Measurements from ENCODE around the gene CRBN. TPM values are rescaled to one million over a fixed set of nuclear protein-coding genes. Genes with fewer than 3 reads are reported as not detected.

CRBN gene
- total RNA-seq, 1 experiment from 2014 or later: 18.7 TPM

DNA sequence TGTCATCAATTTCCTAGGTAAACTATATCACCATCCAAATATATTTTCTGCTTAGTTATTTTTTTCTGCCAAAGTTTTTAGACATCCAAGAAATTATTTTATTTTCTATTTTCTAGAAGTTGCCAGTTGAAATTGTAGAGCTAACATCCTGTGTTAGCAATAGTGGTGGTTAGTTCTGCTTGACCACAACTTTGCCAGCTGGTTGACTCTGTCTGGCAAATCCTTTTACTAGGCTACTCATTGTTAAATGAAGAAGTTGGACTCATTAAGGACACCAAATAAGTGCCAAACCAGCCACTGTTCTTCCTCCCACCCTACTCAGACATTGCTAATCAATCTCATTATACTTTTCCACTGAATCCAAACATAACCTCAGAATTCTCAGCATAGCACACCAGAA is 15.4 kb upstream of the CRBN start:
- DNase-seq (ENCODE audit: low read depth, low spot score): no peak
- intact Hi-C loops (cut with micrococcal nuclease; ENCODE audit: unreplicated experiment): no loop called here

GRCh38 chr3:3192286-3192675 is 12.8 kb upstream of the CRBN start:
- H3K9me3 ChIP-seq (ENCODE audit: control insufficient read depth, insufficient read depth, low read depth, low read length): no peaks in the 10 kb centered on the region
- ChIA-PET CTCF (no interaction called here), POLR2A (no interaction called here)
- no peak overlapping the region for H3K4me3 ChIP-seq (ENCODE audit: low read depth in 2 of 2, low read length in 2 of 2)
- H3K36me3 ChIP-seq (ENCODE audit: control insufficient read depth, insufficient read depth, low read length): no peaks in the 10 kb centered on the region
- in situ Hi-C loops (cut with HindIII; ENCODE audit: low pct_unique_long_range_greater_than_20kb, low sequenced_read_pairs): no loop called here
- H3K27me3 ChIP-seq (ENCODE audit: control insufficient read depth, insufficient read depth, low read length): no peaks in the 10 kb centered on the region; the same call in none of the 2 replicates
- DNase-seq (ENCODE audit: low read depth, low spot score) (no peak), ATAC-seq (no peak)
- intact Hi-C loops (cut with micrococcal nuclease; ENCODE audit: unreplicated experiment): no loop called here
- no peaks in the 10 kb centered on the region for H3K4me1 ChIP-seq (ENCODE audit: control insufficient read depth, insufficient read depth, low read length)
- TF ChIP-seq SIN3A (IDR thresholded peaks at IDR 0.05; ENCODE audit: borderline replicate concordance, insufficient read depth, low read depth, low read length): no peak
- no peak for TF ChIP-seq POLR2AphosphoS5 (IDR thresholded peaks at IDR 0.05; ENCODE audit: low read depth, low read length)
- no TSS peak for BruUV-seq (replicated peaks)
- H3K27ac ChIP-seq (ENCODE audit: low read length): no peak overlapping the region

More for the DNA sequence above, 15.4 kb upstream of the CRBN start:
- H3K27ac ChIP-seq (ENCODE audit: low read length): no peak overlapping the region
- no peaks in the 10 kb centered on the region for H3K36me3 ChIP-seq (ENCODE audit: control insufficient read depth, insufficient read depth, low read length)
- no peaks in the 10 kb centered on the region for H3K4me1 ChIP-seq (ENCODE audit: control insufficient read depth, insufficient read depth, low read length)
- TF ChIP-seq, protein P1, sequence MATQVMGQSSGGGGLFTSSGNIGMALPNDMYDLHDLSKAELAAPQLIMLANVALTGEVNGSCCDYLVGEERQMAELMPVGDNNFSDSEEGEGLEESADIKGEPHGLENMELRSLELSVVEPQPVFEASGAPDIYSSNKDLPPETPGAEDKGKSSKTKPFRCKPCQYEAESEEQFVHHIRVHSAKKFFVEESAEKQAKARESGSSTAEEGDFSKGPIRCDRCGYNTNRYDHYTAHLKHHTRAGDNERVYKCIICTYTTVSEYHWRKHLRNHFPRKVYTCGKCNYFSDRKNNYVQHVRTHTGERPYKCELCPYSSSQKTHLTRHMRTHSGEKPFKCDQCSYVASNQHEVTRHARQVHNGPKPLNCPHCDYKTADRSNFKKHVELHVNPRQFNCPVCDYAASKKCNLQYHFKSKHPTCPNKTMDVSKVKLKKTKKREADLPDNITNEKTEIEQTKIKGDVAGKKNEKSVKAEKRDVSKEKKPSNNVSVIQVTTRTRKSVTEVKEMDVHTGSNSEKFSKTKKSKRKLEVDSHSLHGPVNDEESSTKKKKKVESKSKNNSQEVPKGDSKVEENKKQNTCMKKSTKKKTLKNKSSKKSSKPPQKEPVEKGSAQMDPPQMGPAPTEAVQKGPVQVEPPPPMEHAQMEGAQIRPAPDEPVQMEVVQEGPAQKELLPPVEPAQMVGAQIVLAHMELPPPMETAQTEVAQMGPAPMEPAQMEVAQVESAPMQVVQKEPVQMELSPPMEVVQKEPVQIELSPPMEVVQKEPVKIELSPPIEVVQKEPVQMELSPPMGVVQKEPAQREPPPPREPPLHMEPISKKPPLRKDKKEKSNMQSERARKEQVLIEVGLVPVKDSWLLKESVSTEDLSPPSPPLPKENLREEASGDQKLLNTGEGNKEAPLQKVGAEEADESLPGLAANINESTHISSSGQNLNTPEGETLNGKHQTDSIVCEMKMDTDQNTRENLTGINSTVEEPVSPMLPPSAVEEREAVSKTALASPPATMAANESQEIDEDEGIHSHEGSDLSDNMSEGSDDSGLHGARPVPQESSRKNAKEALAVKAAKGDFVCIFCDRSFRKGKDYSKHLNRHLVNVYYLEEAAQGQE (IDR thresholded peaks at IDR 0.05; ENCODE audit: insufficient read depth in 1 of 2, low read depth in 2 of 2, low read length in 1 of 2): no peak
- TF ChIP-seq CTCF (IDR thresholded peaks at IDR 0.05) (no peak), TCF7L2 (IDR thresholded peaks at IDR 0.05; ENCODE audit: low read depth, low read length) (no peak), POLR2AphosphoS5 (IDR thresholded peaks at IDR 0.05; ENCODE audit: low read depth, low read length) (no peak), SIN3A (IDR thresholded peaks at IDR 0.05; ENCODE audit: borderline replicate concordance, insufficient read depth, low read depth, low read length) (no peak)
- ChIA-PET POLR2A (no interaction called here), CTCF (no interaction called here)
- H3K4me3 ChIP-seq (ENCODE audit: low read depth in 2 of 2, low read length in 2 of 2): no peak overlapping the region
- BruUV-seq (replicated peaks): no TSS peak
- no peak for ATAC-seq
- H3K27me3 ChIP-seq (ENCODE audit: control insufficient read depth, insufficient read depth, low read length): no peaks in the 10 kb centered on the region; the same call in 1 of the 2 replicates
- no peaks in the 10 kb centered on the region for H3K9me3 ChIP-seq (ENCODE audit: control insufficient read depth, insufficient read depth, low read depth, low read length)
- in situ Hi-C loops (cut with HindIII; ENCODE audit: low pct_unique_long_range_greater_than_20kb, low sequenced_read_pairs): no loop called here

- no peak for ATAC-seq
- no peak overlapping the region for H3K4me3 ChIP-seq (ENCODE audit: low read depth in 2 of 2, low read length in 2 of 2)
- POLR2A ChIA-PET: no interaction called here
- CTCF ChIA-PET: no interaction called here
- TF ChIP-seq TCF7L2 (IDR thresholded peaks at IDR 0.05; ENCODE audit: low read depth, low read length) (no peak), CTCF (IDR thresholded peaks at IDR 0.05) (no peak), SIN3A (IDR thresholded peaks at IDR 0.05; ENCODE audit: borderline replicate concordance, insufficient read depth, low read depth, low read length) (no peak), POLR2AphosphoS5 (IDR thresholded peaks at IDR 0.05; ENCODE audit: low read depth, low read length) (no peak)
- TF ChIP-seq, protein P1 (IDR thresholded peaks at IDR 0.05; ENCODE audit: insufficient read depth in 1 of 2, low read depth in 2 of 2, low read length in 1 of 2): no peak
- intact Hi-C loops (cut with micrococcal nuclease; ENCODE audit: unreplicated experiment): no loop called here
- no peaks in the 10 kb centered on the region for H3K9me3 ChIP-seq (ENCODE audit: control insufficient read depth, insufficient read depth, low read depth, low read length)
- no peaks in the 10 kb centered on the region; the same call in none of the 2 replicates for H3K27me3 ChIP-seq (ENCODE audit: control insufficient read depth, insufficient read depth, low read length)
- H3K36me3 ChIP-seq (ENCODE audit: control insufficient read depth, insufficient read depth, low read length): no peaks in the 10 kb centered on the region
- H3K4me1 ChIP-seq (ENCODE audit: control insufficient read depth, insufficient read depth, low read length): no peaks in the 10 kb centered on the region
- in situ Hi-C loops (cut with HindIII; ENCODE audit: low pct_unique_long_range_greater_than_20kb, low sequenced_read_pairs): no loop called here
- no TSS peak for BruUV-seq (replicated peaks)
- H3K27ac ChIP-seq (ENCODE audit: low read length): no peak overlapping the region
- DNase-seq (ENCODE audit: low read depth, low spot score): no peak
Measured at GRCh38 chr3:3191675-3192285, 12.3 kb upstream of the CRBN start.
